ENCODE measurements around the gene STK32C.
"Not testable (repeated sequence)": the region's sequence is repeated elsewhere in the genome, so short reads cannot be mapped to it uniquely, and the experiment has no call there.

STK32C gene

GRCh38 chr10:132337854-132338253 is 30.1 kb upstream of the STK32C start:
- DNase-seq (ENCODE audit: low spot score): not testable (repeated sequence)

DNA sequence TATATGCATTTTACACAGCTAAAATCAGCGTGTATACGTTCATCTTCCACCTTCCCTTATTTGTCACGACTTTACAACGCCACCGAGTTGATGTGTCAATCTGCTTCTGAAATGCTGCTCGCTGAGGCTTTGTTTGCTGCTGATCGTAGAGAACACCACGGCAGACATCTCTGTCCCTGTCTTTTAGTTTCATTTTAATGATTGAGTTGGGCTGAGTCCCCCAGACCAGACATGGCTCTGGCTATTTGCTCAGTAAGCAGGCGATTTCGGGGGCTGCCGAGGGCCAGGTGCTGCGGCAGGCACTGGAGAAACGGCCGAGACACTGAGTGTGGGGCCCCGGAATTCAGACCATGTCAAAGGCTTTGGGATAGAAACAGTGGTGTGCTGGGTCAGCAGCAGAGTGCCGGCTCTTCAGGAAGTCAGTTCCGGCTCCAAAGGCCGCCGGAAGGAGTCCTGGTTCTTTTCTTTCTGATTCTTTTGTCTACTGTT is 29.2 kb upstream of the STK32C start:
- DNase-seq (ENCODE audit: low spot score): no peak

DNA sequence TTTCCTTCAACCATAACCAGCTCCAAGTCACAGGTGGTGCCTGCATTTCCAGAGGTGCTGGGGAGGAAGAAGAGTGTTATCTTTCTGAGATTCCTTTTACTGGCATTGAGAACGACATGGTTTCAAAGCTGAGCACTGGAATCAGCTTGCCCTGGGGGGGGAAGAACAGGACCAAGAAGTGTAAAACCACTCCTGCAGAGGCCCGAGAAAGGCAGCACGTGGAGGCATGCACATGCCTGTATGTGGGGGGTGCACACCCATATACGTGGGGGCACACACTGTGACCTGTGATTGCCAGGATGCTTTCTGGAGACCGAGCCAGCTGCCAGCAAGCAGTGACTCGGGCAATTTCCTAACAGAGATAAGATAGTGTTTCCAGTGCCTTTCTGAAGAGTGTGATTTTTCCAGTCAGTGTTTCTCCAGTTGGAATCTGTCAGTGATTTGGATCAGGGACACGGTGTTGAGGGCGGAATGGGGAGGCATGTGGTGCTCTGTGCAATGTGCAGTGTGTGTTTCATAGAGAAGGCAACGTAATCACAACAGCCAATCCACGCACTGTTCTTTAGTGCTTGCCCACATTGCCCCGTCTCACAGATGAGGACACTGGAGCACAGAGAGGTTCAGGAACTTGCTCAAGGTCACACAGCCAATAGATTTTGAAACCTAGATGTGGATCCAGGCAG is 28.5 kb upstream of the STK32C start:
- DNase-seq (ENCODE audit: low spot score): no peak

DNA sequence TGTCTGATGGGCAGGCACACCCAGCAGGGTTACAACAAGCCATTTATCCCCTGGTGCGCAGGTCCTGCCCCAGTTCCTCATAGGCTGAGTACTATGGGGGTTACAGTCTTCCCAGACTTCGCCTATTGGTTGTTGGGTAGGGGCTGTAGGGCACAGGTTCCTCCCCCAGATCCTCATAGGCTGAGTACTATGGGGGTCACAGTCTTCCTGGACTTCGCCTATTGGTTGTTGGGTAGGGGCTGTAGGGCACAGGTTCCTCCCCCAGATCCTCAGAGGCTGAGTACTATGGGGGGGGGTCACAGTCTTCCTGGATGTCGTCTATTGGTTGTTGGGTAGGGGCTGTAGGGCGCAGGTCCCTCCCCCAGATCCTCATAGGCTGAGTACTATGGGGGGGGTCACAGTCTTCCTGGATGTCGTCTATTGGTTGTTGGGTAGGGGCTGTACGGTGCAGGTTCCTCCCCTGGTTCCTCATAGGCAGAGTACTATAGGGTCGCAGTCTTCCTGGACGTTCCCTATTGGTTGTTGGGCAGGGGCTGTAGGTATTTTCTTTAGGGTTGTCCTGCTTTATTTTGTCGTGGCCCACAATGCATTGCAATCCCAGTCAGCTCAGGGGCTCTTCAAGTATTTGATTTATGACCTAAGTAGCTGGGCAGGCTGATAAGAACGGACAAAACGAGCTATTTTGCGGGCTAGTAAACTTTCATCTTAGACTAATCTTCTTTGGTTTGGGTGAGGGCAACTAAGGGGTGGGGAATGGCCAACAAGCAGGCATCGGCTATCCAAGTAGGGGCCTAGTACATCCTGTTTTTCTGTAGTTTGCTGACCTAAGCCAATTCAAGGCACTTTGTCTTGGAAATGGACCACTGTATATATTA is 27.7 kb upstream of the STK32C start:
- no peak for DNase-seq (ENCODE audit: low spot score)

- DNase-seq (ENCODE audit: low spot score): no peak
These were observed 27.0 kb upstream of the STK32C start for GRCh38 chr10:132334631-132335188.

GRCh38 chr10:132333386-132333785 is 25.6 kb upstream of the STK32C start:
- DNase-seq (ENCODE audit: low spot score): no peak

DNA sequence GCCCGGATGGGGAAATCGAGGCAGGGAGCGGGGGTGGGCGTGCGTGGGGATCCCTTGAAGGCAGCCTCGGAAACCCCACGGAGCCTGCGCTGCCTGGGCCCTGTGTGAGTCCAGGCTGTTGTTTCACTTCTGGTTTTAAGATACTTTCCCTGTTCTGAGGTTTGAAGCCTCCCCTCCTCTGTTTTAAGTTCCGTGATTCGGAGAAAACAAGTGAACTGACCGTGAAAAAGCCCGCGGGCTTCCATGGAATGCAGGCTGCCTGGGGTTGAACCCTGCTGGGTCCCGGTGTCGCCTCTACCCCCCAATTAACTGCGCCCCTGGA is 24.6 kb upstream of the STK32C start:
- no peak for DNase-seq (ENCODE audit: low spot score)

DNA sequence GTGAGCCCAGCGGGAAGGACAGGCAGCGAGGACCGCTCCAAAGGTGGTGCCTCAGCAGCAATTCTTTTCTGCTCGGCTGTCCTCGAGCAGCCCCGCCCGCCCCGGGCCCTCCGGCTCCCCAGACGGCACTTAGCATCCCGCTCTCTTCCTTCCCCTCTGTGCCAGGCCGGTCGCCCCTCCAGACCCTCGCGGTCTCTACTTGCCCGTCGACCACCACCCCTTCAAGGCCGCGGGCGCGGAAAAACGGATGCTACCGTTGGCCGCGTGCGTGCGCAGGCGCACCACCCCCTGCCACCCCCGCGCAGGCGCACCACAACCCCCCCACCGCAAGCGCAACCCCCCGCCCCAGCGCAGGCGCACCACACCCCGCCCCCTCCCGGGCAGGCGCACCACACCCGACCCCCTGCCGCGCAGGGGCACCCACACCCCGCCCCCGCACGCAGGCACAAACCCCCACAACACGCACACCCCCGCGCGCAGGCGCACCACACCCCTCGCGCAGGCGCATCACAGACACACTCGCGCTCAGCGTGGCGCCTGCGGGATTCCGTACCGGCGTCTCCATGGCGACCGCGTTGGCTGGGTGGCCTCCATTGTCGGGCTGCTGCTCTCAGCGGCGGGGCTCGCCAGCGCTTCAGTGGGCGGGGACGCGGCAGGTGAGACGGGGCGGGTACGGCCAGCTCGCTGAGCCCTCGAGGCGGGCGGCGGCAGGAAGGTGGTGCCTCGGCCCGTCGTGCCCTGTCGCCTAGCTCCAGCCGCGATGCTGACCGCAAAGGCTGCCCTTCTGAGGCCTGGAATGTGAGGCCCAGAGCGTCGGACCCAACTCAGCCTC is 24.1 kb upstream of the STK32C start, which contains the start of gene LRRC27:
TSS of gene LRRC27 (plus strand) at position 593 of the 832 bp plus-strand sequence. CDS start 1,332 bp downstream, outside the sequence.
- DNase-seq (ENCODE audit: low spot score): peak; percentile 100

GRCh38 chr10:132330486-132330833 is 22.7 kb upstream of the STK32C start:
- DNase-seq (ENCODE audit: low spot score): no peak

DNA sequence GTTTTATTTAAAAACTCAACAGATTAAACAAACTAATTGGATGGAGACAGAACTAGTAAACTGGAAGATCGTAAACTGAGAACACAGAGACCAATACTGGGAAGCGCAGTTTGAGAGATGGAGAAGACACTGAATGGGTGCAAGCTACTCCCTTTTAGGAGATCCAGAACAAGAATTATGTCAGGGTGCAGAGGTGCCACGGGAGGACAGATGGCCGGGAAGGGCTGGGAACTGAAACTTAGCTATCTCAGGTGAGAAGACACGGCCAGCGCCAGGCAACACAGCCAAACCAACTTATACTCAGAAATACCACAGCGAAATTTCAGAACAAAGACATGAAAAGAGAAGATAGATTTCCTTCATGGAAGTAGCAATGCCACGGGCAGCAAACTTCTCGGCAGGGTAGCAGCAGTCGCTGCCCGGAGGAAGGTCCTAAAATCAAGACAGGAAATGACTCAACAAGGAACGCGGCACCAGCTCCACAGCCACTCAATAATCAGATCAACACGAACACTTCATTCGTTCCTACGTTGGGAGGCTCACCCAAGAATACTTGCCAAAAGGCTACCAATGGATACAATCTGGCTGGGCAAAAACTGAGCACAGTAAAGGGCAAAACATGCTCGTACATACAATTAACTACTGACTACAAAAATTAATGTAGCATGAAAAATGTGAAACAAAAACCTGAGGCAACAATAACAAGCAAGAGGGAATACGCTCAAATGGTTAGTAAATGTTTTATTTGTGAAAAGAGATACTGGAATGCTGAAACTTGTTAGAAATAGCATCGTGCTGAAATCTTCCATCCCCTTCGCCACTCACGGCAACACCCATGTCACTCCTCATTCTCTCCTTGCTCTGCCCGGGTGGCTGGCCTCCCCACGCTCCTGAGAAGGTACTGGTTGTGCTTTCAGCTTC is 22.1 kb upstream of the STK32C start:
- peak; percentile 60 for DNase-seq (ENCODE audit: low spot score)

- no peak for DNase-seq (ENCODE audit: low spot score)
These were observed 21.0 kb upstream of the STK32C start for GRCh38 chr10:132328738-132329137.

GRCh38 chr10:132328106-132328505 is 20.4 kb upstream of the STK32C start:
- no peak for DNase-seq (ENCODE audit: low spot score)

- no peak for DNase-seq (ENCODE audit: low spot score)
These were observed 19.2 kb upstream of the STK32C start for GRCh38 chr10:132326925-132327324.

- no peak for DNase-seq (ENCODE audit: low spot score)
These were observed 18.7 kb upstream of the STK32C start for GRCh38 chr10:132326344-132326889.

DNA sequence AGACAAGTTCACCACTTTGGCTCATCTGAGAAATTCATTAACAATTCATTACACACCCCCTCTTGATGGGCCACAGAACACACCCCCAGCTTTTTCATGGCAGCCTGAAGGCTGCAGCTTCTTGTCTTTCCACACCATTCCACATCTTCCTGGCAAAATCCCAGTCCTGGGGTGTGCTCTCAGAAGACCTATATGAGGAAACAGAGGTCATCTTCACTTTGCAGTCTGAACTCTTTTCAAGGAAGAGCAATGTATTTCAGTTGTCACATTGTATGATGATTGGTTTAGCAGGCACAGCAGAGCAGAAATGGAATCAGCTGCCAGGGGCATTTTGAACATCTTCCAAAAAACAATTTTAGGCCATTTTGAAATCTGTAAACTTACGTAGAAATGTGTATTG is 16.4 kb upstream of the STK32C start:
- DNase-seq (ENCODE audit: low spot score): no peak

GRCh38 chr10:132322586-132323048 is 14.9 kb upstream of the STK32C start:
- DNase-seq (ENCODE audit: low spot score): peak; percentile 35

DNA sequence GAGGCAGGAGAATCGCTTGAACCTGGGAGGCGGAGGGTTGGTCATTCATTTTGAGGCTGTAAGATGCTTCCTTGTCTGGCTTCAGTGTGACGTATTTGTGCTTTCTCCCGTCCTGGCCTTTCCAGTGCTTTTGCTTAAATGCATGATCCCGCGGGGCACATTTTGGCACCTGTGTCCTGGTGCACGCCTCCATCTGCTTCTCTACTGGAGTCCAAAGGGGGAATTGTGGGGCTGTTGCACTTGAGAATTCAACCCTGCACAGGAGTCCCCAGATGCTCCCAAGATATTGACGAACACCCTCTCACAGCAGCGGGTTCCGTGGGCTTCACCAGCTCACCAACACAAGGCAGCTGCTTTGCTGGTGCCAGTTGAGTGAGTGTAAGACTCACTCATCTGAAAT is 14.0 kb upstream of the STK32C start:
- DNase-seq (ENCODE audit: low spot score): no peak

DNA sequence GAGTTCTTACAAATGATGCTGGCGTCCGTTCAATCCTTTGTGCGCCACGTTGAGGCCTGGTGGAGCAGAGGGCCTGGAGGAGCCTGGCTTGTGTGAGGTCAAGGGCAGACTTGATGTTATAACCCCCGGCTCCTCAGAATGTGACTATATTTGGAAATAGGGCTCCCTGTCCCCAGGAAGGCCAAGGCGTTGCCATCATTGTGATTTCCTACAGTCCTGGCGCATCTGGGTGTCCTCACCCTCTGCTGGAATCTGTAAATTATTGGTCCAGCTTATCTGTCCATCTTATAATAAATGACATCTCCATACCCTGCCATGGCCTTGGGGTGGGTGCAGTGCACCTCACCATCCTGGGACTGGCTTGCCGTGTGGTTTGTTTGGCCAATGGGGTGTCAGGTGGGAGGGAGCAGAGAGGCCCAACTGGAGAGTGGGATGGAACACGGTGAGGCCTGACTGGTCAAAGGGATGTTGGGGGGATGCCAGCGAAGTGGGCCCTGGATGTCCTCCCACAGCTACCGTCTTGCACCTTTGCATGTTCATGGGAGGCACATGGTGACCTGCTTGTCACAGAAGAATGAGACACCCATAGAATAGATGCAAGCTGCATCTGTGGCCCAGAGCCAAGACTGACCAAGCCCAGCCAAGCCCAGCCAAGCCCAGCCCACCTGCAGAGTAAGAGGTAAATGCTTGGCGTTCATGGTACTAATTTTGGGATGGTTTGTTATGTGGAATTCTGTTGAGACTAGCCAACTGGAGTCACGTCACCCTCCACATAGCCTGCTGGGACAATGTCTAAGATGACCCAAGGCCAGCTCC is 13.1 kb upstream of the STK32C start:
- no peak for DNase-seq (ENCODE audit: low spot score)

- peak; percentile 90 for DNase-seq (ENCODE audit: low spot score)
These were observed 12.3 kb upstream of the STK32C start for GRCh38 chr10:132319853-132320653.

Measured in AG20443 (cell line).